Kidney epithelial cell (primary cell): Measurements from ENCODE around the gene WDR37. TPM values are rescaled to one million over a fixed set of nuclear protein-coding genes. Genes with fewer than 3 reads are reported as not detected.

ENCODE experiments used
- DNase-seq: peaks from one replicate; pipeline ENCODE4 v3.0.0-alpha.2; 2010; ENCODE audit warnings: low read depth
- H3K27me3 ChIP-seq: 2 replicates; pipeline ENCODE4 v1.6.0; 2011; ENCODE audit warnings: low read length; ENCODE audit not compliant: control insufficient read depth, insufficient read depth
- H3K36me3 ChIP-seq: 2 replicates; pipeline ENCODE4 v1.5.1; 2011; ENCODE audit warnings: low read length; ENCODE audit not compliant: control insufficient read depth, insufficient read depth
- H3K4me3 ChIP-seq: 2 replicates; pipeline ENCODE4 v1.5.1; 2011; ENCODE audit warnings: low read depth, mild to moderate bottlenecking, control low read depth, low read length
- CTCF ChIP-seq: IDR thresholded peaks from 2 replicates; pipeline ENCODE4 v1.5.1; 2011; ENCODE audit warnings: mild to moderate bottlenecking, moderate library complexity, low read length, control low read depth, inconsistent platforms; ENCODE audit not compliant: insufficient read depth, poor library complexity, severe bottlenecking
- total RNA-seq: library from RNA; depleted of rRNA; stranded (reverse); fragments of >200 nt; gene quantifications from 2 replicates; pipeline ENCODE4 v1.2.3, GENCODE V29; 2015

WDR37 gene
- total RNA-seq, 1 donor from 2014 or later: 15.1 TPM

- no peak overlapping the region for H3K4me3 ChIP-seq
- no peak for DNase-seq
- H3K27me3 ChIP-seq: no peaks in the 10 kb centered on the region
- TF ChIP-seq CTCF: no peak
- H3K36me3 ChIP-seq: peaks cover 11% of the 10 kb centered on the region
Measured at GRCh38 chr10:1097436-1097835, 41.3 kb downstream of the WDR37 start.

- no peak for TF ChIP-seq CTCF
Measured at GRCh38 chr10:1100143-1100542, 44.0 kb downstream of the WDR37 start.

GRCh38 chr10:1100691-1101368 is 44.6 kb downstream of the WDR37 start:
- H3K27me3 ChIP-seq: no peaks in the 10 kb centered on the region
- no peak for DNase-seq
- no peak for TF ChIP-seq CTCF
- no peak overlapping the region for H3K4me3 ChIP-seq
- peaks cover 9% of the 10 kb centered on the region for H3K36me3 ChIP-seq

More at GRCh38 chr10:1100143-1100542, 44.0 kb downstream of the WDR37 start:
- Histone ChIP-seq H3K4me3 (no peak overlapping the region), H3K36me3 (peaks cover 9% of the 10 kb centered on the region), H3K27me3 (no peaks in the 10 kb centered on the region)
- no peak for DNase-seq

GRCh38 chr10:1101946-1102345 is 45.8 kb downstream of the WDR37 start:
- H3K36me3 ChIP-seq: peaks cover 8% of the 10 kb centered on the region
- no peak for TF ChIP-seq CTCF
- no peak overlapping the region for H3K4me3 ChIP-seq
- no peaks in the 10 kb centered on the region for H3K27me3 ChIP-seq
- no peak for DNase-seq

- no peak for TF ChIP-seq CTCF
- H3K36me3 ChIP-seq: peaks cover 4% of the 10 kb centered on the region
- DNase-seq: no peak
- H3K27me3 ChIP-seq: no peaks in the 10 kb centered on the region
- no peak overlapping the region for H3K4me3 ChIP-seq
Measured at GRCh38 chr10:1102416-1102815, 46.2 kb downstream of the WDR37 start.

- Histone ChIP-seq H3K27me3 (no peaks in the 10 kb centered on the region), H3K36me3 (peaks cover 3% of the 10 kb centered on the region), H3K4me3 (no peak overlapping the region)
- TF ChIP-seq CTCF: no peak
- DNase-seq: no peak
Measured at GRCh38 chr10:1102831-1103230, 46.6 kb downstream of the WDR37 start.
